DMS 273 (cell line): ENCODE measurements around the gene SUV39H2.
A peak's percentile ranks its signal among the peaks of the same experiment; 100 is the strongest.
"Not testable (repeated sequence)": the region's sequence is repeated elsewhere in the genome, so short reads cannot be mapped to it uniquely, and the experiment has no call there.

Source experiments
- DNase-seq: peaks from one replicate; lab custom pipeline; 2025; ENCODE audit not compliant: unreplicated experiment; lab: John Stamatoyannopoulos, UW

Gene SUV39H2

GRCh38 chr10:14878266-14879123 is at the start of gene SUV39H2:
SUV39H2 (plus strand) TSS chr10:14878866; CDS start chr10:14878889, 23 bp downstream.
- DNase-seq: peak; percentile 96

- DNase-seq: no peak
Observed at GRCh38 chr10:14833106-14833505, 45.6 kb upstream of the SUV39H2 start.

- DNase-seq: peak; percentile 22
Observed at GRCh38 chr10:14836208-14836607, 42.5 kb upstream of the SUV39H2 start.

- peak; percentile 34 for DNase-seq
Observed at GRCh38 chr10:14837003-14837756, 41.5 kb upstream of the SUV39H2 start.

GRCh38 chr10:14837757-14838581 is 40.7 kb upstream of the SUV39H2 start, which contains the start of the genes CDNF, HSPA14 and MSANTD7:
CDNF (minus strand) TSS chr10:14838037; CDS start chr10:14837946, 91 bp downstream.
HSPA14 (plus strand) TSS chr10:14838306; CDS start chr10:14838403, 97 bp downstream.
MSANTD7 (plus strand) TSS chr10:14838306; CDS start chr10:14842285, 3,979 bp downstream.
- DNase-seq: peak; percentile 99

- peak; percentile 46 for DNase-seq
Observed at GRCh38 chr10:14838582-14839304, 39.9 kb upstream of the SUV39H2 start.

GRCh38 chr10:14839305-14839695 is 39.4 kb upstream of the SUV39H2 start:
- peak; percentile 39 for DNase-seq

GRCh38 chr10:14840178-14840577 is 38.5 kb upstream of the SUV39H2 start:
- no peak for DNase-seq

GRCh38 chr10:14843327-14843988 is 35.2 kb upstream of the SUV39H2 start:
- DNase-seq: no peak

- no peak for DNase-seq
Observed at GRCh38 chr10:14844948-14845347, 33.7 kb upstream of the SUV39H2 start.

- no peak for DNase-seq
Observed at GRCh38 chr10:14852236-14852635, 26.4 kb upstream of the SUV39H2 start.

GRCh38 chr10:14855453-14855852 is 23.2 kb upstream of the SUV39H2 start:
- DNase-seq: no peak

- DNase-seq: no peak
Observed at GRCh38 chr10:14858338-14858960, 20.2 kb upstream of the SUV39H2 start.

GRCh38 chr10:14859043-14859442 is 19.6 kb upstream of the SUV39H2 start:
- DNase-seq: no peak

GRCh38 chr10:14859775-14860174 is 18.9 kb upstream of the SUV39H2 start:
- no peak for DNase-seq

- no peak for DNase-seq
Observed at GRCh38 chr10:14860791-14861190, 17.9 kb upstream of the SUV39H2 start.

GRCh38 chr10:14864466-14864865 is 14.2 kb upstream of the SUV39H2 start:
- DNase-seq: not testable (repeated sequence)

- not testable (repeated sequence) for DNase-seq
Observed at GRCh38 chr10:14864871-14865270, 13.8 kb upstream of the SUV39H2 start.

- DNase-seq: no peak
Observed at GRCh38 chr10:14873090-14873760, 5.4 kb upstream of the SUV39H2 start.
